B cell (primary cell): ENCODE data around the gene MAF. TPM values are rescaled to one million over a fixed set of nuclear protein-coding genes. Genes with fewer than 3 reads are reported as not detected.

Experiments used
- ATAC-seq: fragments of 200-7000 bp; cut with Tn5 transposase; one replicate; pipeline ENCODE4 v1.10.0; 2021; ENCODE audit warnings: low read depth, mild to moderate bottlenecking, moderate number of reproducible peaks, moderate library complexity
- CTCF ChIA-PET: fragments of 350-600 bp; sonication (Branson Sonifier 250); formaldehyde crosslinking; loops from one replicate; lab custom pipeline; 2021; ENCODE audit warnings: antibody characterized with exemption, inconsistent platforms; lab: Charles Lee
- POLR2A ChIA-PET: fragments of 350-600 bp; sonication (Branson Sonifier 250); formaldehyde crosslinking; loops from one replicate; lab custom pipeline; 2021; ENCODE audit warnings: antibody characterized with exemption; lab: Charles Lee
- DNase-seq: peaks from one replicate; pipeline ENCODE4 v3.0.0; 2013
- H2AFZ ChIP-seq: 2 replicates; pipeline ENCODE4 v1.6.1; 2012; ENCODE audit warnings: mild to moderate bottlenecking, low read depth, low read length; ENCODE audit not compliant: insufficient read depth, poor library complexity, severe bottlenecking
- H3K27ac ChIP-seq, 2 donors: 1 replicate in 1 of 2; 2 replicates in 1 of 2; pipeline ENCODE4 v1.5.1; 2012 to 2013; ENCODE audit warnings: low read length in 2 of 2, mild to moderate bottlenecking in 2 of 2, moderate library complexity in 1 of 2
- H3K27me3 ChIP-seq, 4 experiments: fragments of 200-600 bp in 1 of 4; sonication (generic) in 1 of 4; replicated peaks in 1 of 4; 1 replicate in 2 of 4; 2 replicates in 2 of 4; pipeline versions ENCODE4 v1.6.1 to v1.7.0; 2013 to 2016; ENCODE audit warnings: low read length in 3 of 4, mild to moderate bottlenecking in 2 of 4, mixed read lengths in 1 of 4, moderate library complexity in 1 of 4; ENCODE audit not compliant: insufficient read depth in 4 of 4, control insufficient read depth in 3 of 4; ENCODE audit errors: control extremely low read depth in 1 of 4
- H3K36me3 ChIP-seq, 2 experiments: replicated peaks in 1 of 2; 1 replicate in 1 of 2; 2 replicates in 1 of 2; pipeline versions ENCODE4 v1.6.1 to v1.7.1; 2013; ENCODE audit warnings: low read length in 1 of 2; ENCODE audit not compliant: insufficient read depth in 2 of 2, control insufficient read depth in 1 of 2; ENCODE audit errors: control extremely low read depth in 1 of 2, extremely low read depth in 1 of 2
- H3K4me1 ChIP-seq, 2 donors: fragments of 200-600 bp in 1 of 2; sonication (generic) in 1 of 2; 1 replicate in 1 of 2; 2 replicates in 1 of 2; pipeline versions ENCODE4 v1.5.1 to v1.6.1; 2013 to 2017; ENCODE audit warnings: low read length in 2 of 2; ENCODE audit not compliant: control insufficient read depth in 2 of 2, insufficient read depth in 2 of 2
- H3K4me2 ChIP-seq: replicated peaks from 2 replicates; pipeline ENCODE3; 2012; ENCODE audit warnings: mild to moderate bottlenecking, low read depth, low read length; ENCODE audit not compliant: poor library complexity, severe bottlenecking
- H3K4me3 ChIP-seq, 5 experiments: fragments of 200-600 bp in 1 of 5; sonication (generic) in 1 of 5; 1 replicate in 3 of 5; 2 replicates in 2 of 5; pipeline versions ENCODE4 v1.5.1 to v1.7.0; 2011 to 2016; ENCODE audit warnings: low read length in 4 of 5, mild to moderate bottlenecking in 4 of 5, low read depth in 2 of 5, control low read depth in 1 of 5, moderate library complexity in 1 of 5; ENCODE audit not compliant: insufficient read depth in 1 of 5; ENCODE audit errors: control extremely low read depth in 1 of 5, extremely low read depth in 1 of 5
- H3K79me2 ChIP-seq: fragments of 200-600 bp; sonication (generic); one replicate; pipeline ENCODE4 v1.6.0; 2016; ENCODE audit warnings: low read length; ENCODE audit not compliant: control insufficient read depth, insufficient read depth
- H3K9ac ChIP-seq: fragments of 200-600 bp; sonication (generic); 2 replicates; pipeline ENCODE4 v1.6.1; 2017; ENCODE audit warnings: mild to moderate bottlenecking, low read length, moderate library complexity
- H3K9me3 ChIP-seq, 3 donors: one replicate each; pipeline versions ENCODE4 v1.6.1 to v1.7.1; 2013; ENCODE audit warnings: low read length in 2 of 3; ENCODE audit not compliant: control insufficient read depth in 2 of 3, insufficient read depth in 1 of 3; ENCODE audit errors: control extremely low read depth in 1 of 3
- H4K20me1 ChIP-seq: 2 replicates; pipeline ENCODE4 v1.6.0; 2012; ENCODE audit warnings: mild to moderate bottlenecking, low read length; ENCODE audit not compliant: insufficient read depth, control insufficient read depth, poor library complexity, severe bottlenecking
- H3K27ac Mint-ChIP-seq: one replicate; pipeline ENCODE4 v1.8.0; 2021; ENCODE audit warnings: mixed read lengths
- H3K27me3 Mint-ChIP-seq: one replicate; pipeline ENCODE4 v1.8.0; 2021; ENCODE audit warnings: mixed read lengths
- H3K4me1 Mint-ChIP-seq: one replicate; pipeline ENCODE4 v1.8.0; 2021; ENCODE audit warnings: mixed read lengths
- H3K4me3 Mint-ChIP-seq: one replicate; pipeline ENCODE4 v1.8.0; 2021; ENCODE audit warnings: mixed read lengths
- H3K9me3 Mint-ChIP-seq: one replicate; pipeline ENCODE4 v1.8.0; 2022; ENCODE audit warnings: mixed read lengths; ENCODE audit not compliant: insufficient read depth
- CTCF ChIP-seq: fragments of 200-600 bp; IDR thresholded peaks from one replicate; pipeline ENCODE4 v1.8.0; 2022; ENCODE audit warnings: antibody characterized with exemption, mild to moderate bottlenecking
- EZH2 ChIP-seq: IDR thresholded peaks from 2 replicates; pipeline ENCODE4 v1.6.1; 2012; ENCODE audit warnings: borderline replicate concordance, low read depth, mild to moderate bottlenecking, moderate library complexity, low read length; ENCODE audit not compliant: insufficient read depth, poor library complexity, severe bottlenecking
- WGBS: methylation state at CpG from one replicate; pipeline ENCODE4 v1.1.5; 2013; ENCODE audit warnings: missing lambda C conversion rate; ENCODE audit not compliant: insufficient coverage; 5-methylcytosine and 5-hydroxymethylcytosine counted together
- intact Hi-C: fragments of 100-400 bp; cut with micrococcal nuclease; formaldehyde crosslinking; loops from one replicate; pipeline ENCODE4 v1.10.0; 2022
- polyA plus RNA-seq: library from polyadenylated mRNA; depleted of rRNA; stranded (reverse); fragments of >200 nt; gene quantifications from 2 replicates; pipeline ENCODE4 v1.2.3, GENCODE V29; 2012
- total RNA-seq, 2 donors: library from RNA; stranded (reverse); fragments of 120-200 nt in 1 of 2; gene quantifications; 1 replicate in 1 of 2; 2 replicates in 1 of 2; pipeline versions ENCODE4 v1.2.3 to v1.2.4, GENCODE V29; 2013 to 2022

The MAF gene
- total and polyA plus RNA-seq, 2 donors (not counting 1 experiment from before 2014, with no cell fraction given) = 0.30 to 0.49 TPM

- Histone ChIP-seq H3K27me3 (peaks cover 0 to 37% (median 26%) of the 10 kb centered on the region in 4 experiments), H4K20me1 (no peaks in the 10 kb centered on the region), H3K79me2 (no peaks in the 10 kb centered on the region), H3K27ac (no peak overlapping the region), H2AFZ (peak overlapping the region; percentile 68), H3K4me2 (peak overlapping the region; percentile 96), H3K9ac (peak overlapping the region; percentile 70), H3K9me3 (peaks cover 0 to 9% (median 0%) of the 10 kb centered on the region in 3 donors), H3K36me3 (no peaks in the 10 kb centered on the region), H3K4me1 (peaks cover 27 to 30% of the 10 kb centered on the region in 2 donors), H3K4me3 (peak overlapping the region; percentile 47 to 84 (median 64))
- ATAC-seq = peak; percentile 50
- peak overlapping the region; percentile 74 for H3K27ac Mint-ChIP-seq
- ChIA-PET CTCF (interaction anchor here (1.0 to 1.2 kb wide), 2 partner anchors 11 to 675 kb away, joined by 3 to 4 read pairs; no protein-coding TSS in a partner anchor), POLR2A (interaction anchor here (0.7 kb wide), 1 partner anchor 63 kb away, joined by 7 read pairs; no protein-coding TSS in a partner anchor)
- H3K4me3 Mint-ChIP-seq = peak overlapping the region; percentile 95
- TF ChIP-seq EZH2 = no peak
- peaks cover 24% of the 10 kb centered on the region for H3K4me1 Mint-ChIP-seq
- peaks cover 55% of the 10 kb centered on the region for H3K27me3 Mint-ChIP-seq
- DNase-seq = peak; percentile 72
- under 1% methylated on average over 62 of the region's 84 CpGs for WGBS
- H3K9me3 Mint-ChIP-seq = no peaks in the 10 kb centered on the region
- intact Hi-C loops = loop anchor here (10.0 kb wide), 1 partner anchor 825 kb away; no protein-coding TSS in a partner anchor
Measured at GRCh38 chr16:79599837-79600637, 500 bp downstream of the MAF start.

- Histone ChIP-seq H4K20me1 (no peaks in the 10 kb centered on the region), H3K36me3 (no peaks in the 10 kb centered on the region), H3K4me2 (peak overlapping the region; percentile 96), H3K27me3 (peaks cover 0 to 37% (median 23%) of the 10 kb centered on the region in 4 experiments), H3K4me1 (peaks cover 27 to 30% of the 10 kb centered on the region in 2 donors), H3K27ac (no peak overlapping the region), H3K9ac (peak overlapping the region; percentile 53), H3K9me3 (peaks cover 0 to 9% (median 0%) of the 10 kb centered on the region in 3 donors), H3K79me2 (no peaks in the 10 kb centered on the region), H3K4me3 (peak overlapping the region in 4 of 5 experiments; percentile 33 to 79 (median 62)), H2AFZ (peak overlapping the region; percentile 68)
- intact Hi-C loops = no loop called here
- POLR2A ChIA-PET = no interaction called here
- peaks cover 24% of the 10 kb centered on the region for H3K4me1 Mint-ChIP-seq
- ATAC-seq = no peak
- WGBS = 4% methylated on average over 71 of the region's 79 CpGs
- peaks cover 53% of the 10 kb centered on the region for H3K27me3 Mint-ChIP-seq
- no peaks in the 10 kb centered on the region for H3K9me3 Mint-ChIP-seq
- TF ChIP-seq EZH2 (no peak), CTCF (no peak)
- peak; percentile 51 for DNase-seq
- CTCF ChIA-PET = no interaction called here
- no peak overlapping the region for H3K27ac Mint-ChIP-seq
- peak overlapping the region; percentile 86 for H3K4me3 Mint-ChIP-seq
Measured at GRCh38 chr16:79599256-79599836, 1.2 kb downstream of the MAF start.
